DMS53 (cell line): ENCODE results near the gene NUDT16.

Experiments
- DNase-seq: peaks from one replicate; lab custom pipeline; 2025; lab: John Stamatoyannopoulos, UW

NUDT16 gene

GRCh38 chr3:131386429-131387165 lies 5.0 kb downstream of the NUDT16 start:
- no peak for DNase-seq

GRCh38 chr3:131387796-131388489 lies 6.4 kb downstream of the NUDT16 start:
- no peak for DNase-seq

GRCh38 chr3:131388490-131388799 lies 6.9 kb downstream of the NUDT16 start:
- DNase-seq, result no peak

GRCh38 chr3:131390331-131390730 lies 8.8 kb downstream of the NUDT16 start:
- DNase-seq, result no peak

- no peak for DNase-seq
Observed at GRCh38 chr3:131393051-131393450, 11.5 kb downstream of the NUDT16 start.

GRCh38 chr3:131393868-131394267 lies 12.3 kb downstream of the NUDT16 start:
- DNase-seq, result peak; percentile 4

GRCh38 chr3:131394400-131394799 lies 12.8 kb downstream of the NUDT16 start:
- DNase-seq, result peak; percentile 13

- no peak for DNase-seq
Observed at GRCh38 chr3:131396170-131396569, 14.6 kb downstream of the NUDT16 start.

GRCh38 chr3:131397889-131398288 lies 16.3 kb downstream of the NUDT16 start:
- peak; percentile 2 for DNase-seq

- DNase-seq, result no peak
Observed at GRCh38 chr3:131401978-131402377, 20.4 kb downstream of the NUDT16 start.

GRCh38 chr3:131402391-131403039 lies 20.9 kb downstream of the NUDT16 start:
- DNase-seq, result no peak

- no peak for DNase-seq
Observed at GRCh38 chr3:131403216-131403895, 21.8 kb downstream of the NUDT16 start.

- no peak for DNase-seq
Observed at GRCh38 chr3:131405411-131405810, 23.8 kb downstream of the NUDT16 start.

- DNase-seq, result no peak
Observed at GRCh38 chr3:131406274-131406673, 24.7 kb downstream of the NUDT16 start.

- no peak for DNase-seq
Observed at GRCh38 chr3:131417751-131418150, 36.2 kb downstream of the NUDT16 start.

- no peak for DNase-seq
Observed at GRCh38 chr3:131421301-131421700, 39.7 kb downstream of the NUDT16 start.

GRCh38 chr3:131421957-131422498 lies 40.5 kb downstream of the NUDT16 start:
- DNase-seq, result no peak

GRCh38 chr3:131427226-131427625 lies 45.7 kb downstream of the NUDT16 start:
- no peak for DNase-seq

GRCh38 chr3:131431754-131432153 lies 50.2 kb downstream of the NUDT16 start:
- DNase-seq, result no peak

- DNase-seq, result no peak
Observed at GRCh38 chr3:131432441-131432840, 50.9 kb downstream of the NUDT16 start.

- no peak for DNase-seq
Observed at GRCh38 chr3:131435000-131435399, 53.4 kb downstream of the NUDT16 start.
